RPMI8226 (cell line): ENCODE results near the gene SNRNP35.
"Not testable (repeated sequence)": the region's sequence is repeated elsewhere in the genome, so short reads cannot be mapped to it uniquely, and the experiment has no call there.

Experiments
- DNase-seq: peaks from one replicate; pipeline ENCODE4 v3.0.0-alpha.2; 2015

SNRNP35 gene

DNA sequence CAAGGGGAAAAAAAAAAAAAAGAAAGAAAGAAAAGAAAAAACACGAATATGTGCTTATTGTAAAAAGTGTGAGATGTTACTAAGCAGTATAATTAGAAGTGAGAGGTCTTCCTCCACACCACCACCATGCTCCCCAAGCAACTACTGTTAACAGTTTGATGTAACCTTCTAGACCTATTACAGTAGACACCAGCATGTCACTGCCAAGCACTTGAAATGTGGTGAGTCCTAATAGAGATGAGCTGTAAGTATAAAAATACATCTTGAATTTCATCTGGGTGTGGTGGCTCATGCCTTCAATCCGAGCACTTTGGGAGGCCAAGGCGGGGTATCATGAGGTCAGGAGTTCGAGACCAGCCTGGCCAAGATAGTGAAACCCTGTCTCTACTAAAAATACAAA, 8.1 kb upstream of the SNRNP35 start:
- DNase-seq: no peak

DNA sequence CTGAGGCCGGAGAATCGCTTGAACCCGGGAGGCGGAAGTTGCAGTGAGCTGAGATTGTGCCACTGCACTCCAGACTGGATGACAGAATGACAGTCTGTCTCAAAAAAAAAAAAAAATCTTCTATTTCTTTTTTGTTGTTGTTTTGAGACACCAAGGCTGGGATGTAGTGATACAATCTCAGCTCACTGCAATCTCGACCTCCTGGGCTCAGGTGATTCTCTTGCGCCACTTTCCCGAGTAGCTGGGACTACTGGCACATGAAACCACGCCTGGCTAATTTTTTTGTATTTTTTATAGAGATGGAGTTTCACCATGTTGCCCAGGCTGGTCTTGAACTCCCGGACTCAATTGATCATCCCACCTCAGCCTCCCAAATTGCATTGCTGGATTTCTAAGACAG, 7.3 kb upstream of the SNRNP35 start:
- DNase-seq: no peak

- DNase-seq: not testable (repeated sequence)
Observed at GRCh38 chr12:123452276-123452550, 5.7 kb upstream of the SNRNP35 start.

- DNase-seq: no peak
Observed at GRCh38 chr12:123453165-123453564, 4.8 kb upstream of the SNRNP35 start.

DNA sequence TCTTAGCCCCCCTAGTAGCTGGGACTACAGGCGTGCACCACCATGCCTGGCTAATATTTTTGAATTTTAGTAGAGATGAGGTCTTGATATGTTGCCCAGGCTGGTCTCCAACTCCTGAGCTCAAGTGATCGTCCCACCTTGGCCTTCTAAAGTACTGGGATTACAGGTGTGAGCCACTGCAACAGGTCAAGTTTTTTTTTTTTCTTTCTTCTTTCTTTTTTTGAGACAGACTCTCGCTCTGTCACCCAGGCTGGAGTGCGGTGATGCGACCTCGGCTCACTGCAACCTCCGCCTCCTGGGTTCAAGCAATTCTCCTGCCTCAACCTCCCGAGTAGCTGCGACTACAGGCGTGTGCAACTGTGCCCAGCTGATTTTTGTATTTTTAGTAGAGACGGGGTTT, 5.2 kb downstream of the SNRNP35 start:
- not testable (repeated sequence) for DNase-seq

DNA sequence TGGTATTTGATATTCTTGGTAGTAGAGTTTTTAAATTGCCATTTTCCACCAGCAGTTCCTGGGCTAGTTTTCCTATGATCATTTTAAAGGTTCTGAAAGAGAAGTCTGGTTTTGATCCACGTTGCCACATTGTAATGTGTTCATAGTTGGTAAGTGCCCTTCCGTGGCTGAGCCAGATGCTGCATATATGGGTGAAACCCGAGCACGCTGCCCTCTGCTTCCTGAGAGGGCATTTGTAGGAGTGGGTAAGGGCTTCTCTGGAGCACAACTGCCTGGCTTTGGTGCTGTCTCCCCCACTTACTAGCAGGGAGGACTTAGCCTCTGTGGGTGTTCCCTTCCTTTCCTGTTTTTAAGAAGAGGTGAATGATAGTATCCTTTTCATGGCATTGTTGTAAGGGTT, 7.1 kb downstream of the SNRNP35 start:
- no peak for DNase-seq

GRCh38 chr12:123468786-123469185, 10.8 kb downstream of the SNRNP35 start:
- no peak for DNase-seq

DNA sequence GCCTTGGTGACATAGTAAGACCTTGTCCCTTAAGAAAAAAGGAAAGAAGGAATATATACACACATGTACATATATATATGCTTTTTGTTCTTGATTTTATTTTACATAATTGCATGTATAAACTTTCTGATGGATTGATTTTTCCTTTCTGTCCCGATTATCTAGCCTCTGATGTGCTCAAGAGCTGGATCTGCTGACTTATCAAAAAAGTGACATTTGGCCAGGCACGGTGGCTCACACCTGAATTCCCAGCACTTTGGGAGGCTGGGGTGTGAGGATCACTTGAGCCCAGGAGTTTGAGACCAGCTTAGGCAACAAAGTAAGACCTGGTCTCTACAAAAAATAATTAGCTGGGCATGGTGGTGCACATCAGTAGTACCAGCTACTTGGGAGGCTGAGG, 12.0 kb downstream of the SNRNP35 start:
- no peak for DNase-seq

DNA sequence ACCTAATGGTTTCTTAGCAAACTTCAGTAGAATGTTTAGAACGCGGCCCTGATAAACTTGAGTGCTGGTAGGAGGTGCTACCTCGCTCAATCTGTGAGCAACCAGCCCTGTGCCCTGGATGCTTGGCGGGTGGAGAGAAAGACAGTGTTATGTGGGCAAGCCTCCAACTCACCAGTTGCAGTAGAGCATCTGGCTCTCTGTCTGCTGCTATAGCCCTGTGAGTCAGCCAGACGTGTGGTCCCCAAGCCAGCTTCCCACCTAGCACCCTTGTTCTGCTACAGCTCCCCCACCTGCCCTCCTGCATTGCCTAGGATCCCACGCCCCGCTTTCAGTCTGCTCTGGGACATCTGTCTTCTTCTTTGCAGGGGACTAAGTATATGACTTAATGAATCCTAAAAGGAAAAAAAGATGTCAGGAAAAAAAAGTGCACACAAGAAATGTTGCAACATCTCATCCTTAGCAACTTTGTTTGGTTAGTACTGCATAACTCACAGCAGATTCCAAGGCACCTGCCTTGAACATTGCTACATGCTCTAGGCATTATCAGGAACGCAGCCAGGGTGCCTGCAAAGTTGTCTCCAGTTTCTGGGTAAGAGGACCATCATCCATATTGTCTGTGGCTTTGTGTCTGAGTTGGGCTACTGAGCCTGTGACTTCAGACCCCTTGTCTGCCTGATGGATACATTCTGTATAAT, 13.6 kb downstream of the SNRNP35 start:
- DNase-seq: no peak

DNA sequence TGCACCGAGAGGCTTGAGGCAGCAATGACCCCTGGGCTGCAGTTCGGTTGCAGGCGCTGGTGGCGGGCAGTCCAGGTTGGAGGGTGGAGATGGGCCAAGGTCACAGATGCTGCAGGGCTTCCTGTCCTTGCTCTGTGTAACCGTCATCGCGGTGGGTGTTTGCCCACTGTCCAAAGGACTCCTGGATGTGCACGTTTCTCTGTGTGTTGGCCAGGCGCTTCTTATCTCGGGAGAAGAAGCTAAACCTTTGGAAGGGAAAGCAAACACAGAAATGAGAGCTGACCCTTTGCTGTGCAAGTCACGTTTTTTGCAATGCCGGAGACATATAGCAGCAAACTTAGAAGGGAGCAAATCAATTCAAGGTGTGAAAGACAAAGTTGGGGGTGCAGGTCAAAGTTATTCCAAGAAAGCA, 14.5 kb downstream of the SNRNP35 start:
- no peak for DNase-seq

GRCh38 chr12:123474485-123475245, 16.7 kb downstream of the SNRNP35 start:
- no peak for DNase-seq

DNA sequence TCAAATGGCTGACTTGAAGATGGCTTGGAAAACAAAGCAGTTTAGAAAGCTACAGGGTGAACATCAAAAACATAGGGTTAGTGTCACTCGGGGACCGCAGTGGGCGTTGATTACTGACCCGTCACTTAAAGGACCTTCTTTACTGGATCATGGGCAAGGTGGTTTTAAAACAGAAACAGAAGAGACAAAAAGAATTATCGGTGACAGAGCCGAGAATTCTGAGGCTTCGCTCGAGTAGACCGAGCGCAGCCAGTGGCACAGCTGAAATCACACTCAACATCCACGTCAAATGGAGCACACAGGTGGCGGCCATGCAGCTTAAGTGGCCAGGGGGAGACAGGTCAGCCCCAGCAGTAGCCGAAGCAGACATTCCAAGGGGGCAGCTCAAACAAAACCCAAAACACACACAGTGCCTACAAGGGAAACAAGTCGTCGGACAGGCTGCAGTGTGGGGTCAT, 17.3 kb downstream of the SNRNP35 start:
- no peak for DNase-seq

DNA sequence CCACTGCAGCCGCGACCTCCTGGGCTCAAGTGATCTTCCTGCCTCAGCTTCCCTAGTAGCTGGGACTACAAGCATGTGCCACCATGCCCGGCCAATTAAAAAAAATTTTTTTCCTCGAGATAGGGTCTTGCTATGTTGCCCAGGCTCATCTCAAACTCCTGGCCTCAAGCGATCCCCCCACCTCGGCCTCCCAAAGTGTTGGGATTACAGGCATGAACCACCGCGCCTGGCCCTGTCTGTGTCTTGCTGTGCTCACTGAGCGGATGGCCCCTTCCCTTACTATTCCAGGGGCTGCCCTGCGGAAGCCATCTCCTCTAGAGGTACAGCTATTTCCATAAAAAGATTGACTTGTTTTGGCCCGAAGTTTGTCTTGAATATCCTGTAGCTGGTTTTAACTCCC, 20.1 kb downstream of the SNRNP35 start:
- DNase-seq: no peak

GRCh38 chr12:123478762-123479161, 20.8 kb downstream of the SNRNP35 start:
- DNase-seq: no peak

DNA sequence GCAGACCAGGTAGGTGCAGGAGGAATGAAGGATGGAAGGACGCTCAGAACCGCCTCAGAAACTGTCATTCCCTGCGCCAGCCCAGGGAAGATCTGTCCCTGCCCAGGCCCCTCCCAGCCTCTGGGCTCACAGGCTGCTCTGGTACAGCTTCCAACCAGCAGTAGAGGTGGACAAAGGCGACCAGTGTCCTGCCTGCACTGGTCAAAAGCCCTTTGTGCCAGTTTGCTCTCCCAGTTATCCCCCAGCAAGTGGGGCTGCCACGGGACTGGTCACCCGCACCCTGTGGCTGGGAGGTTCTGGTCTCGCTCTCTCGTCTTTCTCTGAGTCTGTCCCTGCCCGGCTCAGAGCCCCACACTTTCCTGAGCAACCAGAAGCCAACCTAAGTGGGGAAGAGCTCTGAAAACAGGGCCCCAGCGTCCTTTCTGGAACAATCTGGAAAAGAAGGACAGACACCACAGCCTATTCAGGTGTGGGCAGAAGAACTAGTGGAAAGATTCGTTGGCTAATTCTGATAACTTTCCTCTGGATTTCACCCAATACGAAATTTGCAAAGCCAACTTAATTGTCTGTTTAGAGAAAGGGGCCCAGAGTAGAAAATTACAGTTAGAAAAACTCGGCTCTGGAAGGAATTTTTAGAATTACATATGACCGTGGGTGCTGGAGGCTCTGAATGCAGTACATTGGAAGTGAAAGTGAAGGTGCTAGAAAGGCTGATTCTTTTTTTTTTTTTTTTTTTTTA, 21.7 kb downstream of the SNRNP35 start:
- DNase-seq: no peak

DNA sequence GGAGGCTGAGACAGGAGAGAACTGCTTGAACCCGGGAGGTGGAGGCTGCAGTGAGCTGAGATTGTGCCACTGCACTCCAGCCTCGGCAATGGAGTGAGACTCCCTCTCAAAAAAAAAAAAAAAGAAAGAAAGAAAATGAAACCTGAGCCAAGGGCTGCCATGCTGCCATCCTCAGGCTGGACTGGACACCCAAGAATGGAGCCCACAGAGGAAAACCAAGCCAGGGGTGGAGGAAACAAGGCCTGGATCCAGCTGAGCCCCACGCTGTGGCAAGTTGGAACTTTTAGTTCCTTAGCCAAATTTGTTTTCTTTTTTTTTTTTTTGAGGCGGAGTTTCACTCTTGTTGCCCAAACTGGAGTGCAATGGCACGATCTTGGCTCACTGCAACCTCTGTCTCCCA, 23.3 kb downstream of the SNRNP35 start:
- not testable (repeated sequence) for DNase-seq

- DNase-seq: no peak
Observed at GRCh38 chr12:123482876-123483275, 24.9 kb downstream of the SNRNP35 start.

GRCh38 chr12:123483602-123484248, 25.8 kb downstream of the SNRNP35 start:
- peak; percentile 32 for DNase-seq

- DNase-seq: no peak
Observed at GRCh38 chr12:123485756-123486155, 27.8 kb downstream of the SNRNP35 start.

GRCh38 chr12:123487428-123487827, 29.5 kb downstream of the SNRNP35 start:
- no peak for DNase-seq

- DNase-seq: no peak
Observed at GRCh38 chr12:123488539-123489230, 30.7 kb downstream of the SNRNP35 start.

DNA sequence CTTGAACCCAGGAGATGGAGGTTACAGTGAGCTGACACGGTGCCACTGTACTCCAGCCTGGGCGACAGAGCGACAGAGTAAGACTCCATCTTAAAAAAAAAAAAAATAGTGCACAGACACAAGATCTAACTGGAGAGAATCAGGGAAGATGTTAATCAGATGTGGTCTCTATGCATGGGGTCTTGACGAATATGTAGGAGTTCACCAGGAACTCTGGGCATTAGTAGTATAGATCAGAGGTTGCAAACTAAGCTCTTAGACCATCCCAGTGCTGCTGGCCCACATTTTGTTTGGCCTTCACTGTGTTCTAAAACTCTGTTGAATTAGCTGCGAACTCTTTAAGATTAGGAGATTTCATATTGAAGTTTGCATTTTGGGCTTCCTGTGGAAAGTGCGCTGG, 31.6 kb downstream of the SNRNP35 start:
- no peak for DNase-seq

DNA sequence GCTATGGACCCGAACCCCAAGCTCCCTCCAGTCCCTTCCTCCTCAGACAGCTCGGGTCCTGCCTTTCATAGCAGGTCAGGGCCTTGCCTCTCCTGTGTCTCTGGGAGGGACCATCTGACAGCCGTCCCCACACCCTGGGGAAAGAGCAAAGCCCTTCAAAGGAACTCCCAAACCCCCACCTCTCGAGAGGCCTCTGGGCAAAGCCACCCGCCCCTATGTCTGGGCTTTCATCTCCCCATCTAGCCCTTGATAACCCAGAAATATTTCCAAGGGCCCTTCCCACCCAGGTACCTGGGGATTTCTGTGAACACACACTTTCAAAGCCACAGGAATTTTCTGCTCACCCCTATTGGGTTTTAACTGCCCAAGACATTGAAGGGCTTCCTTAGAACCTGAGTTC, 32.1 kb downstream of the SNRNP35 start:
- DNase-seq: no peak
